Measurements from ENCODE around the gene CHST13. TPM values are rescaled to one million over a fixed set of nuclear protein-coding genes. Genes with fewer than 3 reads are reported as not detected.

The CHST13 gene
- total RNA-seq, 3 donors from 2014 or later, result 0.29 to 0.80 TPM; not detected in 1

DNA sequence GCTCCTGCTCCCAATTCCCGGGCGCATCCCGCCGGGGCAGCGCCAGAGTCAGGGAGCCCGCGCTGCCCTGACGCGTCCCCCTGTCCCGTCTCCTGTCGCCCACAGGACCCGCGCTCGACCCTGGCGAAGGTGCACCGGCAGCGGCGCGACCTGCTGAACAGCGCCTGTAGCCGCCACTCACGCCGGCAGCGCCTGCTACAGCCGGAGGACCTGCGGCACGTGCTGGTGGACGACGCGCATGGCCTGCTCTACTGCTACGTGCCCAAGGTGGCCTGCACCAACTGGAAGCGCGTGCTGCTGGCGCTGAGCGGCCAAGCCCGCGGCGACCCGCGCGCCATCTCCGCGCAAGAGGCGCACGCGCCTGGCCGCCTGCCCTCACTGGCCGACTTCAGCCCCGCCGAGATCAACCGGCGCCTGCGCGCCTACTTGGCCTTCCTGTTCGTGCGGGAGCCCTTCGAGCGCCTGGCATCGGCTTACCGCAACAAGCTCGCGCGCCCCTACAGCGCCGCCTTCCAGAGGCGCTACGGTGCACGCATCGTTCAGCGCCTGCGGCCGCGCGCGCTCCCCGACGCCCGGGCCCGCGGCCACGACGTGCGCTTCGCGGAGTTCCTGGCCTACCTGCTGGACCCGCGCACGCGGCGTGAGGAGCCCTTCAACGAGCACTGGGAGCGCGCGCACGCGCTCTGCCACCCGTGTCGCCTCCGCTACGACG lies 17.8 kb downstream of the CHST13 start:
- DNase-seq (ENCODE audit: low spot score in 2 of 2), result peak in 1 of 2 donors; percentile 9
- Histone ChIP-seq H3K36me3 (no peaks in the 10 kb centered on the region), H3K9me3 (no peaks in the 10 kb centered on the region), H3K27me3 (peaks cover 0 to 20% of the 10 kb centered on the region in 2 donors), H3K4me3 (no peak overlapping the region), H3K4me1 (no peaks in the 10 kb centered on the region), H3K27ac (no peak overlapping the region)
- TF ChIP-seq POLR2A (IDR thresholded peaks at IDR 0.05) (no peak), POLR2AphosphoS5 (IDR thresholded peaks at IDR 0.05) (no peak)
- TF ChIP-seq, protein P1, sequence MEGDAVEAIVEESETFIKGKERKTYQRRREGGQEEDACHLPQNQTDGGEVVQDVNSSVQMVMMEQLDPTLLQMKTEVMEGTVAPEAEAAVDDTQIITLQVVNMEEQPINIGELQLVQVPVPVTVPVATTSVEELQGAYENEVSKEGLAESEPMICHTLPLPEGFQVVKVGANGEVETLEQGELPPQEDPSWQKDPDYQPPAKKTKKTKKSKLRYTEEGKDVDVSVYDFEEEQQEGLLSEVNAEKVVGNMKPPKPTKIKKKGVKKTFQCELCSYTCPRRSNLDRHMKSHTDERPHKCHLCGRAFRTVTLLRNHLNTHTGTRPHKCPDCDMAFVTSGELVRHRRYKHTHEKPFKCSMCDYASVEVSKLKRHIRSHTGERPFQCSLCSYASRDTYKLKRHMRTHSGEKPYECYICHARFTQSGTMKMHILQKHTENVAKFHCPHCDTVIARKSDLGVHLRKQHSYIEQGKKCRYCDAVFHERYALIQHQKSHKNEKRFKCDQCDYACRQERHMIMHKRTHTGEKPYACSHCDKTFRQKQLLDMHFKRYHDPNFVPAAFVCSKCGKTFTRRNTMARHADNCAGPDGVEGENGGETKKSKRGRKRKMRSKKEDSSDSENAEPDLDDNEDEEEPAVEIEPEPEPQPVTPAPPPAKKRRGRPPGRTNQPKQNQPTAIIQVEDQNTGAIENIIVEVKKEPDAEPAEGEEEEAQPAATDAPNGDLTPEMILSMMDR (IDR thresholded peaks at IDR 0.05), result no peak
- intact Hi-C loops (cut with DNase I; ENCODE audit: low total_unique reads), result no loop called here

DNA sequence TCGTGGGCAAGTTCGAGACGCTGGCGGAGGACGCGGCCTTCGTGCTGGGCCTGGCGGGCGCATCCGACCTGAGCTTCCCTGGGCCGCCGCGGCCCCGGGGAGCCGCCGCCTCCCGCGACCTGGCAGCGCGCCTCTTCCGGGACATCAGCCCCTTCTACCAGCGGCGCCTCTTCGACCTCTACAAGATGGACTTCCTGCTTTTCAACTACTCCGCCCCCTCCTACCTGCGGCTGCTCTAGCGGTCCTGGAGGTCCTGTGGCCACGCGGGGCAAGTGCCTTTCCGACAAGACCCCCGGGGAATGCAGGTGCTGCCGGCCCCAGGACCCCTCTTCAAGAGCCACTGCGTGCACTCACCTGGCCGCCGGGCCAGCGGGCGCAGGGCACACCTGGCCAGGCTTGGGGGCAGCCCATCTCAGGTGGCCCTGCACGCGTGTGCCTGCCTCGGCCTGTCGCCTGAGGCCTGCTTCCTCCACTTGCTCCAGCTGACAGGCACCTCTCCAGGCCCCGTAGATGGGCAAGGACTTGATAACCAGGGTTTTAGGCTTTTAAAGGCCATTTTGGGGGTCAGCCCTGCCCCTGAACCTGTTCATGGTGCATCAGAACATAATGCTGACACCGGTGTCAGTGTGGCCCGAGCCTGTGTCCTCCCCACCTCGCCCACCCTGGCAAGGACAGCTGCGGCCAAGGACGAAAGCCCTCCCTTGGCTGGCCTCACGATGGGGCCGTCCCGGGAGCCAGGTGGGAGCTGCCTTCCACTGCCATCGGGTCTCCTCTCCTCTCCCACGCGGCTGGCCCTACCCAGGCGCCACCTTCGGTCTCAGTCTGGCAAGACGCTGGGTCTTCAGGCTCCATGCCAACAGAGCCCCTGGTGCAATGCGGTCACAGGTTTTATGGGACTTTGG lies 18.6 kb downstream of the CHST13 start:
- H3K9me3 ChIP-seq, result no peaks in the 10 kb centered on the region
- no peaks in the 10 kb centered on the region for H3K4me1 ChIP-seq
- TF ChIP-seq POLR2AphosphoS5 (IDR thresholded peaks at IDR 0.05) (no peak), POLR2A (IDR thresholded peaks at IDR 0.05) (no peak)
- intact Hi-C loops (cut with DNase I; ENCODE audit: low total_unique reads), result no loop called here
- DNase-seq (ENCODE audit: low spot score in 2 of 2), result peak in 1 of 2 donors; percentile 36
- H3K36me3 ChIP-seq, result no peaks in the 10 kb centered on the region
- H3K4me3 ChIP-seq, result no peak overlapping the region
- H3K27me3 ChIP-seq, result peaks cover 0 to 20% of the 10 kb centered on the region in 2 donors
- no peak overlapping the region for H3K27ac ChIP-seq

DNA sequence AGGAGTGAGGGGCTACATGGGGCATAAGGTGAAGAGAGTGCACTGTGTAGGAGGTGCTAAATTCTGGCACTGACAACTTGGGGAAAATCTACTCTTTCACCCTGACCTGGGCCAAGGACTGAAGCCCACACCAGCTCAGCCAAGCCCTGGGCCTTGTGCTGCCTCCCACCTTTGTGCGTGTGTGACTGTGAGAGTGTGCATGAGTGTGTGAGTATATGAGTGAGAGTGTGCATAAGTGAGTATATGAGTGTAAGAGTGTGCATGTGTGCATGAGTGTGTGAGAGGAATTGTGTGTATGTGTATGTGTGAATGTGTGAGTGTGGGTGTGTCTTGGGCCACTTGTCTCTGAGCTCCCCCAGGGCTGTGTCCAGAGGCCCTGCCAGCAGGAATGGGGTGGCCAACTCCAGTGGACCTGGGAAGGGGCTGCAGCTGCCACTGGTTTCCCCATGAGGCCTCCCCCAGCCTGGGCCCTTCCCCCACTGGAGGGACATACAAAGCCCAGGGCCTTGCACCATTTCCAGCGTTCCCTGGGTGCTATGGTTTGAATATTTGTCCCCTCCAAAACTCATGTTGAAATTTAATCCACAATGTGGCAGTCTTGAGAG lies 19.6 kb downstream of the CHST13 start:
- peak in 1 of 2 donors; percentile 20 for DNase-seq (ENCODE audit: low spot score in 2 of 2)
- Histone ChIP-seq H3K27me3 (peaks cover 0 to 20% of the 10 kb centered on the region in 2 donors), H3K27ac (no peak overlapping the region), H3K4me3 (no peak overlapping the region), H3K36me3 (no peaks in the 10 kb centered on the region), H3K4me1 (no peaks in the 10 kb centered on the region), H3K9me3 (no peaks in the 10 kb centered on the region)
- TF ChIP-seq, protein P1 (IDR thresholded peaks at IDR 0.05), result no peak
- TF ChIP-seq POLR2AphosphoS5 (IDR thresholded peaks at IDR 0.05), result no peak
- no peak for TF ChIP-seq POLR2A (IDR thresholded peaks at IDR 0.05)
- intact Hi-C loops (cut with DNase I; ENCODE audit: low total_unique reads), result no loop called here

DNA sequence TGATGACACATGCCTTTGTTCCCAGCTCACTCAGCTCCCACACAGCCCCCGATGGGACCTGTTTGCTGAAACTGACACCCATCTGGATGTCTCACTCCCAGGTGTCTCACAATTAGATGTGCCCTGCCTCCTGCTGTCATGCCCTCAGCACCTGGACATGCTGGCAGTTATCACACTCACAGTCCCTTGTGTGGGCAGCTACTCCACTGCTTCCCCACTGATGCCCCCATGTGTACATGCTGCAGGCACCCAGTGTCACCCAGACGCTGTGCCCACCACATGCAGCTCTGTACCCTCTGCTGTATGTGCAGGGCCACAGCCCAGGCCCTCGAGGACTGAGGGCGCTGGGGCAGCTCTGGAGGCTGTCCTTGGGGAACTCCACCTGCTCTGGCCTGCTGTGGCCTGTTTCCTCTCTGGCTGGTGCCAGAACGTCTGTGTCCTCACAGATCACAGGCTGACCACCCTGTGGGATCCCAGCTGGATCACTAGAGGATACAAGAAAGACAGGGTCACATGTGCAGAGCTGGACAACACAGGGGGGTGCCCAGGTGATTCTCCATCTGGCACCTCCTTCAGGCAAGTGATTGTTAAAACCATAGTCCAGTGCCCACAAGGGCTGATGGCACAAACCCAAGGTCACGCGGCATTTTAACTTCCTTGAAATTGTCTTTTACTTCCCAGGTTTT lies 20.8 kb downstream of the CHST13 start:
- TF ChIP-seq POLR2AphosphoS5 (IDR thresholded peaks at IDR 0.05) (no peak), POLR2A (IDR thresholded peaks at IDR 0.05) (no peak)
- TF ChIP-seq, protein P1 (IDR thresholded peaks at IDR 0.05), result no peak
- H3K27me3 ChIP-seq, result peaks cover 0 to 20% of the 10 kb centered on the region in 2 donors
- peak in 1 of 2 donors; percentile 34 for DNase-seq (ENCODE audit: low spot score in 2 of 2)

DNA sequence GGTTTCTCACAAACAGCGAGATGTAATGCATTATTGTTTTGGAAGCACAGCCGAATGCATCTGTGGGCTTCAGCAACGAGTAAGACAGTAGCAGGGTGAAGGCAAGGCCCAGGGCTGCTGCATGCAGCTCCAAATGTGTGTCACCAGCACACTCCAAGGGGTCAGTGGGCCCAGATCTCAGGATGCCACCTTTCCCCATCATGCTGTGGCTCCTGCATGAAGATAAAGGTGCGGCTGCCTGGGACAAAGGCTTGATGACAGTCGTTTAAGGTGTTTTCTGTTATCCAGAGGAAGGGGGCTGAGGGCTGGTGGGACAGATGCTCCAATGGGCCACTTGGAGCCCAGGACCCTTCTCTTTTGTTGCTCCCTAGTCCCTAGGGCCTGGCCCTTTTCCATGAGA lies 21.6 kb downstream of the CHST13 start:
- no peak overlapping the region for H3K27ac ChIP-seq
- intact Hi-C loops (cut with DNase I; ENCODE audit: low total_unique reads), result no loop called here
- H3K4me1 ChIP-seq, result no peaks in the 10 kb centered on the region
- H3K36me3 ChIP-seq, result no peaks in the 10 kb centered on the region
- peaks cover 0 to 20% of the 10 kb centered on the region in 2 donors for H3K27me3 ChIP-seq
- no peaks in the 10 kb centered on the region for H3K9me3 ChIP-seq
- H3K4me3 ChIP-seq, result no peak overlapping the region
- TF ChIP-seq POLR2AphosphoS5 (IDR thresholded peaks at IDR 0.05), result no peak
- TF ChIP-seq POLR2A (IDR thresholded peaks at IDR 0.05), result no peak
- TF ChIP-seq, protein P1 (IDR thresholded peaks at IDR 0.05), result no peak
- peak in 1 of 2 donors; percentile 15 for DNase-seq (ENCODE audit: low spot score in 2 of 2)

More for the DNA sequence above, 20.8 kb downstream of the CHST13 start:
- intact Hi-C loops (cut with DNase I; ENCODE audit: low total_unique reads), result no loop called here
- Histone ChIP-seq H3K27ac (no peak overlapping the region), H3K4me1 (no peaks in the 10 kb centered on the region), H3K36me3 (no peaks in the 10 kb centered on the region), H3K4me3 (no peak overlapping the region), H3K9me3 (no peaks in the 10 kb centered on the region)
